Measurements from ENCODE around the gene CFB. TPM values are rescaled to one million over a fixed set of nuclear protein-coding genes. Genes with fewer than 3 reads are reported as not detected.
"Not testable (repeated sequence)": the region's sequence is repeated elsewhere in the genome, so short reads cannot be mapped to it uniquely, and the experiment has no call there.

CFB gene
- total RNA-seq, 2 donors from 2014 or later: 35.8 to 83.3 TPM

- intact Hi-C loops (cut with DNase I); DNase-seq (ENCODE audit: low spot score): not testable (repeated sequence)
Measured at GRCh38 chr6:31981744-31982143, 35.8 kb downstream of the CFB start, which contains the start of gene C4A. TSS of gene C4A (plus strand) at chr6:31982057. CDS start at chr6:31982108, 51 bp downstream.

- DNase-seq (ENCODE audit: low spot score); intact Hi-C loops (cut with DNase I): not testable (repeated sequence)
Measured at GRCh38 chr6:31989363-31989762, 43.5 kb downstream of the CFB start.

- intact Hi-C loops (cut with DNase I); DNase-seq (ENCODE audit: low spot score): not testable (repeated sequence)
Measured at GRCh38 chr6:31994421-31994820, 48.5 kb downstream of the CFB start.

- DNase-seq (ENCODE audit: low spot score); intact Hi-C loops (cut with DNase I): not testable (repeated sequence)
Measured at GRCh38 chr6:31996385-31996784, 50.5 kb downstream of the CFB start.

Small RNAs within 50 kb of the gene (microRNA-seq; reads per million reads assigned to microRNA genes)
- 0.26 to 0.32 reads per million in 2 donors for gene MIR1236 (ENCODE audit: borderline microRNAs expressed in 2 of 2)

Other genes with a start within 250 kb of the CFB start
- gene ABHD16A, start 242.8 kb upstream of the CFB start, total RNA-seq: 10 to 100 TPM; 38.3 to 39.4 TPM
- gene LY6G6F, start 239.2 kb upstream of the CFB start, total RNA-seq: not detected
- not detected for gene LY6G6D, start 230.7 kb upstream of the CFB start, total RNA-seq
- not detected for gene LY6G6C, start 224.3 kb upstream of the CFB start, total RNA-seq
- 1 to 10 TPM in 1 of 2 donors, under 1 TPM in 1; 0.52 to 1.1 TPM for gene MPIG6B, start 222.7 kb upstream of the CFB start, total RNA-seq
- gene DDAH2, start 216.8 kb upstream of the CFB start, total RNA-seq: 10 to 100 TPM; 88.3 to 97.4 TPM
- 100 to 1,000 TPM; 272 to 402 TPM for gene CLIC1, start 209.6 kb upstream of the CFB start, total RNA-seq
- gene MSH5, start 206.1 kb upstream of the CFB start, total RNA-seq: 1 to 10 TPM; 7.7 to 9.8 TPM
- gene SAPCD1, start 183.4 kb upstream of the CFB start, total RNA-seq: not detected
- gene VWA7, start 168.8 kb upstream of the CFB start, total RNA-seq: under 1 TPM; 0.37 to 0.48 TPM
- gene VARS1, start 150.3 kb upstream of the CFB start, total RNA-seq: 10 to 100 TPM; 49.0 to 60.8 TPM
- 10 to 100 TPM; 38.7 to 39.7 TPM for gene LSM2, start 139.1 kb upstream of the CFB start, total RNA-seq
- gene HSPA1L, start 130.8 kb upstream of the CFB start, total RNA-seq: 1 to 10 TPM; 1.4 to 1.7 TPM
- gene HSPA1A, start 130.6 kb upstream of the CFB start, total RNA-seq: 100 to 1,000 TPM; 157 to 187 TPM
- gene HSPA1B, start 118.4 kb upstream of the CFB start, total RNA-seq: 100 to 1,000 TPM in 1 of 2 donors, 10 to 100 TPM in 1; 89.8 to 106 TPM
- 10 to 100 TPM; 22.2 to 29.0 TPM for gene NEU1, start 83.3 kb upstream of the CFB start, total RNA-seq
- under 1 TPM; 0.33 to 0.65 TPM for gene SLC44A4, start 67.1 kb upstream of the CFB start, total RNA-seq
- gene EHMT2, start 48.4 kb upstream of the CFB start, total RNA-seq: 10 to 100 TPM; 24.0 to 26.8 TPM
- gene ZBTB12, start 44.0 kb upstream of the CFB start, total RNA-seq: 1 to 10 TPM; 3.6 to 4.2 TPM
- gene C2, start 18.4 kb upstream of the CFB start, total RNA-seq: 10 to 100 TPM; 14.0 to 59.6 TPM
- 10 to 100 TPM; 41.6 to 52.0 TPM for gene NELFE, start 12.9 kb downstream of the CFB start, total RNA-seq
- 10 to 100 TPM; 41.6 to 42.9 TPM for gene SKIC2, start 13.1 kb downstream of the CFB start, total RNA-seq
- 10 to 100 TPM; 14.5 to 15.5 TPM for gene DXO, start 26.0 kb downstream of the CFB start, total RNA-seq
- 10 to 100 TPM; 27.5 to 51.7 TPM for gene C4A, start 36.0 kb downstream of the CFB start, total RNA-seq
- 100 to 1,000 TPM in 1 of 2 donors, 10 to 100 TPM in 1; 45.4 to 121 TPM for gene C4B, start 68.7 kb downstream of the CFB start, total RNA-seq
- gene CYP21A2, start 92.3 kb downstream of the CFB start, total RNA-seq: 1 to 10 TPM in 1 of 2 donors, under 1 TPM in 1; 0.56 to 2.5 TPM
- 100 to 1,000 TPM; 189 to 407 TPM for gene TNXB, start 163.2 kb downstream of the CFB start, total RNA-seq
- gene ATF6B, start 182.2 kb downstream of the CFB start, total RNA-seq: 10 to 100 TPM; 39.0 to 63.1 TPM
- 1 to 10 TPM; 2.0 to 2.8 TPM for gene FKBPL, start 184.2 kb downstream of the CFB start, total RNA-seq
- gene PRRT1, start 205.8 kb downstream of the CFB start, total RNA-seq: 1 to 10 TPM; 2.6 to 3.6 TPM
- 10 to 100 TPM; 14.2 to 18.4 TPM for gene PPT2, start 208.0 kb downstream of the CFB start, total RNA-seq
- 10 to 100 TPM; 16.9 to 19.2 TPM for gene EGFL8, start 218.5 kb downstream of the CFB start, total RNA-seq
- gene AGPAT1, start 230.0 kb downstream of the CFB start, total RNA-seq: 10 to 100 TPM; 42.0 to 53.3 TPM
- gene RNF5, start 232.3 kb downstream of the CFB start, total RNA-seq: 10 to 100 TPM; 43.2 to 46.7 TPM
- gene AGER, start 238.2 kb downstream of the CFB start, total RNA-seq: 1 to 10 TPM; 4.6 to 7.3 TPM
- 10 to 100 TPM; 49.4 to 53.1 TPM for gene PBX2, start 244.1 kb downstream of the CFB start, total RNA-seq
- gene GPSM3, start 246.5 kb downstream of the CFB start, total RNA-seq: 10 to 100 TPM; 15.4 to 22.1 TPM

Data from posterior vena cava (tissue), 2 donors.